Endodermal cell (in vitro differentiated cells): ENCODE measurements around the gene SMARCD1. TPM values are rescaled to one million over a fixed set of nuclear protein-coding genes. Genes with fewer than 3 reads are reported as not detected.

ENCODE experiments used
- DNase-seq: peaks from one replicate; pipeline ENCODE4 v3.0.0-alpha.2; 2017
- H3K27ac ChIP-seq: 2 replicates; pipeline ENCODE4 v1.5.1; 2013; ENCODE audit warnings: mild to moderate bottlenecking, low read depth, low read length, moderate library complexity
- H3K27me3 ChIP-seq: 2 replicates; pipeline ENCODE4 v1.6.1; 2013; ENCODE audit warnings: mild to moderate bottlenecking, low read length, moderate library complexity; ENCODE audit not compliant: insufficient read depth, control insufficient read depth, poor library complexity, severe bottlenecking
- H3K36me3 ChIP-seq: 2 replicates; pipeline ENCODE4 v1.7.0; 2013; ENCODE audit warnings: mild to moderate bottlenecking, low read length, moderate library complexity; ENCODE audit not compliant: control insufficient read depth, insufficient read depth
- H3K4me1 ChIP-seq: one replicate; pipeline ENCODE4 v1.7.0; 2013; ENCODE audit warnings: low read length; ENCODE audit not compliant: control insufficient read depth, insufficient read depth
- H3K4me3 ChIP-seq: 2 replicates; pipeline ENCODE4 v1.5.1; 2013; ENCODE audit warnings: mild to moderate bottlenecking, low read length, moderate library complexity
- H3K9ac ChIP-seq: 2 replicates; pipeline ENCODE4 v1.6.1; 2013; ENCODE audit warnings: mild to moderate bottlenecking, low read length, moderate library complexity; ENCODE audit not compliant: poor library complexity, severe bottlenecking; ENCODE audit errors: extremely low read depth
- H3K9me3 ChIP-seq: 2 replicates; pipeline ENCODE4 v1.6.1; 2013; ENCODE audit warnings: mild to moderate bottlenecking, low read length, moderate library complexity; ENCODE audit not compliant: control insufficient read depth
- H3K27ac Mint-ChIP-seq: 2 replicates; pipeline ENCODE4 v1.8.0; 2020; ENCODE audit warnings: mixed read lengths
- H3K27me3 Mint-ChIP-seq: 2 replicates; pipeline ENCODE4 v1.8.0; 2021; ENCODE audit warnings: mild to moderate bottlenecking, mixed read lengths; ENCODE audit not compliant: insufficient read depth
- H3K36me3 Mint-ChIP-seq: 2 replicates; pipeline ENCODE4 v1.8.0; 2020; ENCODE audit warnings: low read depth, mixed read lengths
- H3K4me1 Mint-ChIP-seq: 2 replicates; pipeline ENCODE4 v1.8.0; 2020; ENCODE audit warnings: mixed read lengths
- H3K4me3 Mint-ChIP-seq: 2 replicates; pipeline ENCODE4 v1.8.0; 2020; ENCODE audit warnings: mild to moderate bottlenecking, moderate library complexity, mixed read lengths
- H3K9me3 Mint-ChIP-seq: 2 replicates; pipeline ENCODE4 v1.8.0; 2020; ENCODE audit warnings: mild to moderate bottlenecking, mixed read lengths
- CTCF ChIP-seq: fragments of 200-600 bp; sonication (generic); conservative IDR thresholded peaks from 2 replicates; pipeline ENCODE4 v1.5.0; 2021; ENCODE audit warnings: antibody characterized with exemption, mild to moderate bottlenecking
- WGBS, 2 experiments: methylation state at CpG; one replicate each; pipeline versions ENCODE4 v1.1.5 to v1.1.7; 2013; ENCODE audit warnings: missing lambda C conversion rate in 2 of 2, mixed read lengths in 1 of 2; ENCODE audit not compliant: insufficient coverage in 1 of 2, insufficient read length in 1 of 2; 5-methylcytosine and 5-hydroxymethylcytosine counted together
- total RNA-seq, 2 donors: library from RNA; stranded (reverse); fragmentation: NEBNext Ultra II Directional in 1 of 2; extraction: Animal tissue kit (Norgen Biotek cat#: 25700) in 1 of 2; gene quantifications; 2 replicates in 1 of 2; 3 replicates in 1 of 2; pipeline ENCODE4 v1.2.1, GENCODE V29; 2021

Gene SMARCD1
- total RNA-seq, 2 donors from 2014 or later: 118 to 125 TPM

GRCh38 chr12:50088577-50089335 is 3.6 kb downstream of the SMARCD1 start:
- Histone ChIP-seq H3K9ac (no peak overlapping the region), H3K4me3 (no peak overlapping the region), H3K36me3 (peaks cover 66% of the 10 kb centered on the region), H3K4me1 (no peaks in the 10 kb centered on the region), H3K9me3 (no peaks in the 10 kb centered on the region), H3K27me3 (no peaks in the 10 kb centered on the region), H3K27ac (no peak overlapping the region)
- Mint-ChIP-seq H3K9me3 (no peaks in the 10 kb centered on the region), H3K4me1 (peaks cover 4% of the 10 kb centered on the region), H3K36me3 (peaks cover 64% of the 10 kb centered on the region), H3K27me3 (no peaks in the 10 kb centered on the region), H3K27ac (no peak overlapping the region), H3K4me3 (no peak overlapping the region)
- TF ChIP-seq CTCF: peak; percentile 88
- DNase-seq: peak; percentile 87
- WGBS, 2 experiments: 55 to 62% methylated on average over 2 to 3 of the region's 3 CpGs

GRCh38 chr12:50089730-50090129 is 4.6 kb downstream of the SMARCD1 start:
- H3K36me3 ChIP-seq: peaks cover 75% of the 10 kb centered on the region

GRCh38 chr12:50090391-50090790 is 5.2 kb downstream of the SMARCD1 start:
- H3K9ac ChIP-seq: no peak overlapping the region
- 92 to 100% methylated on average over 1 to 5 of the region's 5 CpGs for WGBS, 2 experiments
- Mint-ChIP-seq H3K36me3 (peaks cover 78% of the 10 kb centered on the region), H3K4me3 (no peak overlapping the region), H3K27me3 (no peaks in the 10 kb centered on the region), H3K27ac (no peak overlapping the region), H3K9me3 (no peaks in the 10 kb centered on the region), H3K4me1 (peaks cover 4% of the 10 kb centered on the region)
- no peak for TF ChIP-seq CTCF
- no peak overlapping the region for H3K27ac ChIP-seq
- DNase-seq: no peak
- H3K27me3 ChIP-seq: no peaks in the 10 kb centered on the region
- H3K9me3 ChIP-seq: no peaks in the 10 kb centered on the region
- H3K36me3 ChIP-seq: peaks cover 82% of the 10 kb centered on the region
- H3K4me3 ChIP-seq: no peak overlapping the region
- no peaks in the 10 kb centered on the region for H3K4me1 ChIP-seq

More at GRCh38 chr12:50089730-50090129, 4.6 kb downstream of the SMARCD1 start:
- TF ChIP-seq CTCF: no peak
- Mint-ChIP-seq H3K27me3 (no peaks in the 10 kb centered on the region), H3K36me3 (peaks cover 72% of the 10 kb centered on the region), H3K4me3 (no peak overlapping the region), H3K9me3 (no peaks in the 10 kb centered on the region), H3K27ac (no peak overlapping the region), H3K4me1 (peaks cover 4% of the 10 kb centered on the region)
- 97 to 100% methylated on average over 1 to 7 of the region's 7 CpGs for WGBS, 2 experiments
- Histone ChIP-seq H3K27me3 (no peaks in the 10 kb centered on the region), H3K27ac (no peak overlapping the region), H3K4me1 (no peaks in the 10 kb centered on the region), H3K9ac (no peak overlapping the region), H3K9me3 (no peaks in the 10 kb centered on the region), H3K4me3 (no peak overlapping the region)
- DNase-seq: no peak
